Endothelial cell of umbilical vein (primary cell): ENCODE results near the gene TEDC2. TPM values are rescaled to one million over a fixed set of nuclear protein-coding genes. Genes with fewer than 3 reads are reported as not detected.
A peak's percentile ranks its signal among the peaks of the same experiment; 100 is the strongest.

ENCODE experiments used
- BruUV-seq: library from RNA; stranded (reverse); fragments of 400-500 nt; replicated peaks from 2 replicates; lab custom pipeline; 2021; lab: Mats Ljungman, UMichigan
- CTCF ChIA-PET: fragments of 300-600, 350-600 bp; sonication (Branson Sonifier 250); formaldehyde crosslinking; loops from one replicate; lab custom pipeline; 2021; ENCODE audit warnings: antibody characterized with exemption, inconsistent platforms; lab: Charles Lee
- POLR2A ChIA-PET: fragments of 300-600, 350-600 bp; sonication (Branson Sonifier 250); formaldehyde crosslinking; loops from one replicate; lab custom pipeline; 2021; ENCODE audit warnings: antibody characterized with exemption, inconsistent platforms; lab: Charles Lee
- DNase-seq: peaks from one replicate; pipeline ENCODE4 v3.0.0-alpha.2; 2011; ENCODE audit warnings: low read depth, low spot score
- FAIRE-seq: peaks from 2 replicates; lab custom pipeline; 2011; peaks lifted over from hg19 to GRCh38; lab: Jason Lieb, UNC
- H2AFZ ChIP-seq: 2 replicates; pipeline ENCODE4 v1.6.0; 2012; ENCODE audit warnings: low read depth, low read length, control low read depth, inconsistent platforms
- H3K27ac ChIP-seq: 2 replicates; pipeline ENCODE4 v1.5.1; 2011; ENCODE audit warnings: low read depth, mild to moderate bottlenecking, control low read depth, low read length, moderate library complexity; ENCODE audit not compliant: insufficient read depth
- H3K27me3 ChIP-seq, 2 experiments: 2 replicates each; pipeline versions ENCODE4 v1.6.0 to v1.6.1; 2011; ENCODE audit warnings: low read length in 2 of 2, mixed read lengths in 1 of 2; ENCODE audit not compliant: control insufficient read depth in 2 of 2, insufficient read depth in 2 of 2
- H3K36me3 ChIP-seq, 2 experiments: 2 replicates in 1 of 2; 3 replicates in 1 of 2; pipeline ENCODE4 v1.5.1; 2011; ENCODE audit warnings: low read length in 2 of 2, mild to moderate bottlenecking in 1 of 2, moderate library complexity in 1 of 2; ENCODE audit not compliant: control insufficient read depth in 2 of 2, insufficient read depth in 2 of 2; ENCODE audit errors: extremely low read depth in 1 of 2
- H3K4me1 ChIP-seq: 3 replicates; pipeline ENCODE4 v1.5.1; 2011; ENCODE audit warnings: mild to moderate bottlenecking, low read length; ENCODE audit not compliant: control insufficient read depth, insufficient read depth; ENCODE audit errors: extremely low read depth
- H3K4me2 ChIP-seq: 2 replicates; pipeline ENCODE4 v1.6.1; 2011; ENCODE audit warnings: low read length, control low read depth, mixed read lengths; ENCODE audit not compliant: insufficient read depth
- H3K4me3 ChIP-seq, 3 experiments: fragments of 200-600 bp in 1 of 3; sonication (generic), shearing (Covaris generic) in 1 of 3; replicated peaks in 1 of 3; 2 replicates each; pipeline ENCODE4 v1.5.1; 2011 to 2016; ENCODE audit warnings: control low read depth in 3 of 3, low read length in 3 of 3, mild to moderate bottlenecking in 2 of 3, inconsistent platforms in 1 of 3, low read depth in 1 of 3, moderate library complexity in 1 of 3; ENCODE audit not compliant: insufficient read depth in 1 of 3
- H3K79me2 ChIP-seq: 2 replicates; pipeline ENCODE4 v1.6.0; 2012; ENCODE audit warnings: low read length, inconsistent platforms; ENCODE audit not compliant: control insufficient read depth, insufficient read depth
- H3K9ac ChIP-seq: replicated peaks from 2 replicates; pipeline ENCODE3; 2011; ENCODE audit warnings: low read length, control low read depth; ENCODE audit not compliant: insufficient read depth; ENCODE audit errors: extremely low read depth
- H3K9me1 ChIP-seq: replicated peaks from 3 replicates; pipeline ENCODE4 v1.6.0; 2011; ENCODE audit warnings: mild to moderate bottlenecking, low read length; ENCODE audit not compliant: control insufficient read depth, insufficient read depth; ENCODE audit errors: extremely low read depth
- H3K9me3 ChIP-seq: replicated peaks from 2 replicates; pipeline ENCODE4 v1.5.1; 2012; ENCODE audit warnings: low read length, inconsistent platforms; ENCODE audit not compliant: control insufficient read depth, insufficient read depth
- H4K20me1 ChIP-seq: replicated peaks from 2 replicates; pipeline ENCODE3; 2011; ENCODE audit warnings: mild to moderate bottlenecking, low read length; ENCODE audit not compliant: control insufficient read depth, insufficient read depth; ENCODE audit errors: extremely low read depth
- EZH2 ChIP-seq: IDR thresholded peaks from 2 replicates; pipeline ENCODE4 v1.6.1; 2012; ENCODE audit warnings: borderline replicate concordance, low read depth, mild to moderate bottlenecking, moderate library complexity, low read length, inconsistent platforms; ENCODE audit not compliant: severe bottlenecking
- FOS ChIP-seq: IDR thresholded peaks from 2 replicates; pipeline ENCODE4 v1.6.1; 2011; ENCODE audit warnings: mild to moderate bottlenecking, low read length, moderate library complexity, borderline replicate concordance; ENCODE audit not compliant: insufficient read depth
- GATA2 ChIP-seq: IDR thresholded peaks from 2 replicates; pipeline ENCODE4 v1.7.0; 2011; ENCODE audit warnings: low read depth, mild to moderate bottlenecking, moderate library complexity, mixed read lengths, low read length; ENCODE audit not compliant: insufficient read length, insufficient read depth
- JUN ChIP-seq: IDR thresholded peaks from 2 replicates; pipeline ENCODE4 v1.6.1; 2011; ENCODE audit warnings: borderline replicate concordance, low read depth; ENCODE audit not compliant: insufficient read length, insufficient read depth
- MYC ChIP-seq: IDR thresholded peaks from one replicate; pipeline ENCODE4 v1.6.1; 2011; ENCODE audit warnings: mild to moderate bottlenecking, low read depth, low read length
- POLR2A ChIP-seq: IDR thresholded peaks from 2 replicates; pipeline ENCODE4 v1.6.1; 2012; ENCODE audit warnings: low read depth, mild to moderate bottlenecking, control low read depth, low read length
- dilution Hi-C: fragments of 300-500 bp; cut with MboI; formaldehyde crosslinking; loops from one replicate; pipeline ENCODE4 v1.15.0; 2019; ENCODE audit warnings: low sequenced_read_pairs; ENCODE audit not compliant: extremely low pct_ligation_motif_present
- intact Hi-C: fragments of 100-400 bp; cut with micrococcal nuclease; formaldehyde crosslinking; loops from one replicate; pipeline ENCODE4 v1.10.0; 2022
- polyA plus RNA-seq, 4 experiments: library from polyadenylated mRNA; depleted of rRNA in 3 of 4; stranded (reverse) in 3 of 4; unstranded in 1 of 4; fragments of >200 nt; gene quantifications; 2 replicates each; pipeline versions ENCODE4 v1.2.1 to v1.2.3, GENCODE V29; 2011 to 2012; ENCODE audit warnings: missing spikeins in 1 of 4
- total RNA-seq: library from RNA; stranded (reverse); gene quantifications from 2 replicates; pipeline ENCODE4 v1.2.3, GENCODE V29; 2021
- TF ChIP-seq, protein P1 (sequence below), 2 donors: IDR thresholded peaks; 1 replicate in 1 of 2; 2 replicates in 1 of 2; pipeline ENCODE4 v1.5.1; 2011; ENCODE audit warnings: low read length in 2 of 2, mild to moderate bottlenecking in 2 of 2, moderate library complexity in 2 of 2, control low read depth in 1 of 2, inconsistent platforms in 1 of 2, low read depth in 1 of 2; ENCODE audit not compliant: insufficient read depth in 1 of 2; ENCODE audit errors: extremely low read depth in 1 of 2

TEDC2 gene
- total and polyA plus RNA-seq, 2 donors (not counting 3 experiments of a cell fraction or from before 2014, with no cell fraction given) = 7.6 to 12.7 TPM

DNA sequence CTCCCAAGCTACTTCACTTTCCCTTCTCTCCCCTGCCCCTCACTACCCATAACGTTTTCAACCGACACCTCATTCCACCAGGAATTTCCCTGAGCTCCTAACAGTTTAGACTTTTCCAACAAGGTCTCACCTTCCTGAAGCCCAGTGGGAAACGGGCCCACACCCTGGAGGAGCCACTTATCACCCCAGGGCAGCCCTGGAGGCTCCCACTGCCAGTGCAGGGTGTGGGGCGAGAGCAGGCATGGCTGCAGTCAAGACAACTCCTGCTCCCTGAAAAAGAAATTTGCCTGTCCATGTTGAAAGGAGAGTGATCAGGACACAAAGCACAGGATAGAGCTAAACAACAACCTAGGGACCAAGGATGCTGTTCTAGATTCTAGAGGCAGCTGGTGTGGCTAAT is 32.4 kb upstream of the TEDC2 start:
- DNase-seq (no peak), FAIRE-seq (no peak)
- H3K4me3 ChIP-seq = no peak overlapping the region
- no peaks in the 10 kb centered on the region for H3K27me3 ChIP-seq
- H3K9ac ChIP-seq = no peak overlapping the region
- TF ChIP-seq EZH2 (no peak), FOS (no peak), MYC (no peak), GATA2 (no peak), POLR2A (no peak), JUN (no peak)
- H3K9me1 ChIP-seq = no peaks in the 10 kb centered on the region
- no peak overlapping the region for H3K27ac ChIP-seq
- no peak overlapping the region for H3K4me2 ChIP-seq
- dilution Hi-C loops (no loop called here), intact Hi-C loops (loop anchor here (10.0 kb wide), 1 partner anchor 133 kb away; no protein-coding TSS in a partner anchor)
- H3K4me1 ChIP-seq = peaks cover 21% of the 10 kb centered on the region
- H3K36me3 ChIP-seq = peaks cover 0 to 5% of the 10 kb centered on the region in 2 experiments
- H3K79me2 ChIP-seq = peaks cover 28% of the 10 kb centered on the region
- no peaks in the 10 kb centered on the region for H4K20me1 ChIP-seq
- ChIA-PET POLR2A (no interaction called here), CTCF (interaction anchor here (0.5 to 4.0 kb wide), 4 partner anchors 12 to 74 kb away, joined by 3 to 25 read pairs (median 6); no protein-coding TSS in a partner anchor)
- H2AFZ ChIP-seq = no peak overlapping the region
- H3K9me3 ChIP-seq = no peaks in the 10 kb centered on the region
- no TSS peak for BruUV-seq

DNA sequence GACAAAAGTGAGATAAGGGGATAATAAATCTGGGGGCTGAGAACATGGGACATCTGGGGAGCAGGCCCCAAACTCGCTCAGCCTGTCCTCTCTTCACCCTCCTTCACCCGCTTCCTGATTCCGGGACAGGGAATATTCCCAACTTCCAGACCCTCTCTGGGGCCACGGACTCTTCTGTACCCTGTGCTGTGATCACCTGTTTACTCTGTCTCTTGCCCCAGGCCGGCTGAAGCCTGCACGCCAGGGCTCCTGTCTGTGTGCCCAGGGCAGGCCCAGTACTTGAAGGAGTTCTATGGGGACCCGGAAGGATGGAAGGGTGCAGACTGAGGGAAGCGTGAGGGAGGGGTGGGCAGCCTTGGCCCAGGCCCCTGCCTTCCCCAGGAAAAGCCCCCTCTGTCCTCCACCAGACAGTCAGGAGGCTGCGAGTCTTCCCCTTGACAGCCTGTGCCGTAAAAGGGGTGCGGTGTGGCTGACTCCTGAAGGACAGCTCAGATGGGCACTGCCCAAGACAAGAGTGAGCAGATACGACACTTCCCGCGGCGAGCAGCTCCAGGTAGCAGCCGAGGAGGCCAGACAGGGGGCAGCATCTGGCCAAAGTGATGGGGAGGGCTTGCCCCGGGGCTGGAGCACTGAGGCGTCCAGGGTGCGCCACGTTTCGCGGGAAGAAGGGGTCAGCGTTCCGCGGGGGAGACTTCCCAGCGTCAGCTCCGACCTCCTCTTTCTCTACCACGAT is 31.7 kb upstream of the TEDC2 start:
- peaks cover 34% of the 10 kb centered on the region for H3K79me2 ChIP-seq
- POLR2A ChIA-PET = no interaction called here
- intact Hi-C loops = loop anchor here (2.0 to 10.0 kb wide), 3 partner anchors 87 to 159 kb away; partner anchors contain the start of genes ABCA3 and RNPS1
- H3K4me3 ChIP-seq = peak overlapping the region; percentile 35 to 60 (median 57)
- peak overlapping the region; percentile 38 for H3K27ac ChIP-seq
- FAIRE-seq (no peak), DNase-seq (no peak)
- CTCF ChIA-PET = interaction anchor here (1.0 to 4.0 kb wide), 7 partner anchors 8 to 109 kb away, joined by 3 to 25 read pairs (median 5); partner anchors contain the start of genes ABCA3 and PDPK1
- dilution Hi-C loops = no loop called here
- TSS peak; percentile 55 for BruUV-seq
- H3K4me2 ChIP-seq = peak overlapping the region; percentile 73
- peaks cover 21% of the 10 kb centered on the region for H3K4me1 ChIP-seq
- no peaks in the 10 kb centered on the region for H3K9me3 ChIP-seq
- H3K9me1 ChIP-seq = no peaks in the 10 kb centered on the region
- H4K20me1 ChIP-seq = no peaks in the 10 kb centered on the region
- no peaks in the 10 kb centered on the region for H3K27me3 ChIP-seq
- H3K36me3 ChIP-seq = peaks cover 6 to 10% of the 10 kb centered on the region in 2 experiments
- TF ChIP-seq, protein P1, sequence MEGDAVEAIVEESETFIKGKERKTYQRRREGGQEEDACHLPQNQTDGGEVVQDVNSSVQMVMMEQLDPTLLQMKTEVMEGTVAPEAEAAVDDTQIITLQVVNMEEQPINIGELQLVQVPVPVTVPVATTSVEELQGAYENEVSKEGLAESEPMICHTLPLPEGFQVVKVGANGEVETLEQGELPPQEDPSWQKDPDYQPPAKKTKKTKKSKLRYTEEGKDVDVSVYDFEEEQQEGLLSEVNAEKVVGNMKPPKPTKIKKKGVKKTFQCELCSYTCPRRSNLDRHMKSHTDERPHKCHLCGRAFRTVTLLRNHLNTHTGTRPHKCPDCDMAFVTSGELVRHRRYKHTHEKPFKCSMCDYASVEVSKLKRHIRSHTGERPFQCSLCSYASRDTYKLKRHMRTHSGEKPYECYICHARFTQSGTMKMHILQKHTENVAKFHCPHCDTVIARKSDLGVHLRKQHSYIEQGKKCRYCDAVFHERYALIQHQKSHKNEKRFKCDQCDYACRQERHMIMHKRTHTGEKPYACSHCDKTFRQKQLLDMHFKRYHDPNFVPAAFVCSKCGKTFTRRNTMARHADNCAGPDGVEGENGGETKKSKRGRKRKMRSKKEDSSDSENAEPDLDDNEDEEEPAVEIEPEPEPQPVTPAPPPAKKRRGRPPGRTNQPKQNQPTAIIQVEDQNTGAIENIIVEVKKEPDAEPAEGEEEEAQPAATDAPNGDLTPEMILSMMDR (IDR thresholded peaks at IDR 0.05; ENCODE audit: extremely low read depth in 1 of 2, insufficient read depth in 1 of 2, low read depth in 1 of 2, low read length in 2 of 2) = peak in 1 of 2 donors; percentile 20
- no peak for TF ChIP-seq JUN
- H2AFZ ChIP-seq = peak overlapping the region; percentile 87
- peak overlapping the region; percentile 63 for H3K9ac ChIP-seq
